Duodenal mucosa (tissue), 2 donors: ENCODE results near the gene OBSCN.

ENCODE experiments used
- H3K27ac ChIP-seq: one replicate; pipeline ENCODE4 v1.7.0; 2013; ENCODE audit warnings: low read depth, low read length
- H3K27me3 ChIP-seq, 2 donors: one replicate each; pipeline ENCODE4 v1.7.0; 2013; ENCODE audit warnings: low read length in 2 of 2, control low read depth in 1 of 2; ENCODE audit not compliant: insufficient read depth in 2 of 2, control insufficient read depth in 1 of 2
- H3K36me3 ChIP-seq, 2 donors: one replicate each; pipeline ENCODE4 v1.7.0; 2013; ENCODE audit warnings: low read length in 2 of 2, control low read depth in 1 of 2; ENCODE audit not compliant: insufficient read depth in 2 of 2, control insufficient read depth in 1 of 2
- H3K4me1 ChIP-seq, 2 donors: one replicate each; pipeline ENCODE4 v1.7.0; 2013; ENCODE audit warnings: low read length in 2 of 2, control low read depth in 1 of 2; ENCODE audit not compliant: insufficient read depth in 2 of 2, control insufficient read depth in 1 of 2
- H3K4me3 ChIP-seq, 2 donors: one replicate each; pipeline ENCODE4 v1.7.0; 2013; ENCODE audit warnings: low read length in 2 of 2, low read depth in 1 of 2
- H3K9ac ChIP-seq, 2 donors: one replicate each; pipeline ENCODE4 v1.7.0; 2013; ENCODE audit warnings: low read length in 2 of 2, low read depth in 1 of 2
- H3K9me3 ChIP-seq, 2 donors: one replicate each; pipeline ENCODE4 v1.7.0; 2013; ENCODE audit warnings: low read length in 2 of 2, control low read depth in 1 of 2; ENCODE audit not compliant: control insufficient read depth in 1 of 2

OBSCN gene

DNA sequence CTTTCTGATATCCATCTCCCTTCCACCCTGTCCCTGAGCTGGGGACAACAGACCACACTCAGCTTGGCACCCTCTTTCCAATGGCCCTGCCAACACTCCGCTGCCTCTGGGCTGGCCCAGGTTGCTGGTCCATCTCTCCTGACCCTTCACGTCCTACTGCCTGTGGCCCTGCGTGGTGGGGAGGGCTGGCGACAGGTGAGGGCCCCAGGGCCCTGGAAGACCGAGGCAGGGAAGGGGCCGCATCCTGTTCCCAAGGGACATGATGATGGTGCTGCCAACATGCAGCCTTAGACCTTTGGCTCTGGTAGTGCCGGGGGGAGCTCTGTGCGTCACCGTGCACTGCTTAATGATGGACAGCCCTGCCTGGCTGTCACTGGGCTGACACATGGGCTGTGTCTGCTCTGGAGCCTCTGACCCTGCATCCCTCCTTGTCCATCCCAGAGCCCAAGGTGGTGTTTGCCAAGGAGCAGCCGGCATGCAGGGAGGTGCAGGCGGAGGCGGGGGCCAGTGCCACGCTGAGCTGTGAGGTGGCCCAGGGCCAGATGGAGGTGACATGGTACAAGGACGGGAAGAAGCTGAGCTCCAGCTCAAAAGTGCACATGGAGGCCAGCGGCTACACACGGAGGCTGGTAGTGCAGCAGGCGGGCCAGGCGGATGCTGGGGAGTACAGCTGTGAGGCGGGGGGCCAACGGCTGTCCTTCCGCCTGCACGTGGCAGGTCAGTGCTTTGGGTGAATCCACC is 65.2 kb downstream of the OBSCN start:
- no peak overlapping the region for H3K9ac ChIP-seq
- no peaks in the 10 kb centered on the region for H3K36me3 ChIP-seq
- H3K4me3 ChIP-seq: no peak overlapping the region
- no peaks in the 10 kb centered on the region for H3K27me3 ChIP-seq
- no peaks in the 10 kb centered on the region for H3K9me3 ChIP-seq
- H3K27ac ChIP-seq: no peak overlapping the region
- H3K4me1 ChIP-seq: peaks cover 0 to 7% of the 10 kb centered on the region in 2 donors

- H3K27me3 ChIP-seq: no peaks in the 10 kb centered on the region
- H3K27ac ChIP-seq: no peak overlapping the region
- no peaks in the 10 kb centered on the region for H3K9me3 ChIP-seq
- H3K9ac ChIP-seq: no peak overlapping the region
- H3K4me3 ChIP-seq: no peak overlapping the region
- H3K36me3 ChIP-seq: no peaks in the 10 kb centered on the region
- H3K4me1 ChIP-seq: peaks cover 0 to 7% of the 10 kb centered on the region in 2 donors
These were observed 66.0 kb downstream of the OBSCN start for GRCh38 chr1:228273720-228274451.

GRCh38 chr1:228274452-228275178 is 66.8 kb downstream of the OBSCN start:
- H3K27me3 ChIP-seq: no peaks in the 10 kb centered on the region
- H3K9ac ChIP-seq: no peak overlapping the region
- H3K27ac ChIP-seq: no peak overlapping the region
- peaks cover 0 to 7% of the 10 kb centered on the region in 2 donors for H3K4me1 ChIP-seq
- H3K9me3 ChIP-seq: no peaks in the 10 kb centered on the region
- H3K4me3 ChIP-seq: peak overlapping the region; percentile 67 to 76
- peaks cover 0 to 3% of the 10 kb centered on the region in 2 donors for H3K36me3 ChIP-seq

GRCh38 chr1:228275179-228275429 is 67.3 kb downstream of the OBSCN start:
- Histone ChIP-seq H3K27ac (no peak overlapping the region), H3K4me1 (peaks cover 0 to 7% of the 10 kb centered on the region in 2 donors), H3K27me3 (no peaks in the 10 kb centered on the region), H3K36me3 (peaks cover 0 to 5% of the 10 kb centered on the region in 2 donors), H3K9me3 (no peaks in the 10 kb centered on the region), H3K9ac (peak overlapping the region; percentile 42 to 64), H3K4me3 (peak overlapping the region; percentile 67 to 76)

DNA sequence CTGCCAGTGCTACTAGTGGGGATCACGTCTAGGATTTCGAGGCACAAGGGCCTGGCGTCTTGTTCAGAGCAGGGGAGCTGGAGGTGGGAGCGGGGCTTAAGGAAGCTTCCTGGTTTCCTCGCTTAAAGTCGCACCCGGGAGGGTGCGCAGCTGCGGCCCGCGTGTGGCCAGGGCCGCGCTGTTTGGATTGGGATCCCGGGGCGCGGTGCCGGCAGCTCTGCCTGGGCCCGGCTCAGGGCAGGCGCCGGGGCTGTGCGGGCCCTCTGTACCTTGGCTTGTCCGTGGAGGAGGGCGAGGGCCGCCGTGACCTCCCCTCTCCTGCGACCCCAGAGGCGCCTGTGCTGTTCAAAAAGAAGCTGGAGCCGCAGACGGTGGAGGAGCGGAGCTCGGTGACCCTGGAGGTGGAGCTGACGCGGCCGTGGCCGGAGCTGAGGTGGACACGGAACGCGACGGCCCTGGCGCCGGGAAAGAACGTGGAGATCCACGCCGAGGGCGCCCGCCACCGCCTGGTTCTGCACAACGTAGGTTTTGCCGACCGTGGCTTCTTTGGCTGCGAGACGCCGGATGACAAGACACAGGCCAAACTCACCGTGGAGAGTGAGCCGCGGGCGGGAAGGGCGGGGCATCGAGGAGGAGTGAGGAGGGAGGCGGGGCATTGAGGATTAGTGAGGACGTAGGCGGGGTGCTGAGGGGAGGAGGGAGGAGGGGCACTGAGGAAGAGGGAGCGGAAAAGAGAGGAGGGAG is 67.8 kb downstream of the OBSCN start:
- peaks cover 0 to 7% of the 10 kb centered on the region in 2 donors for H3K4me1 ChIP-seq
- H3K36me3 ChIP-seq: peaks cover 0 to 5% of the 10 kb centered on the region in 2 donors

GRCh38 chr1:228276174-228276831 is 68.5 kb downstream of the OBSCN start:
- Histone ChIP-seq H3K4me3 (peak overlapping the region; percentile 67 to 76), H3K9ac (peak overlapping the region in 1 of 2 donors; percentile 25), H3K36me3 (peaks cover 0 to 5% of the 10 kb centered on the region in 2 donors), H3K27me3 (no peaks in the 10 kb centered on the region), H3K27ac (no peak overlapping the region), H3K9me3 (no peaks in the 10 kb centered on the region), H3K4me1 (peaks cover 0 to 7% of the 10 kb centered on the region in 2 donors)

More for the DNA sequence above, 67.8 kb downstream of the OBSCN start:
- Histone ChIP-seq H3K9me3 (no peaks in the 10 kb centered on the region), H3K27me3 (no peaks in the 10 kb centered on the region), H3K4me3 (peak overlapping the region; percentile 67 to 76), H3K9ac (peak overlapping the region; percentile 42 to 64), H3K27ac (no peak overlapping the region)

DNA sequence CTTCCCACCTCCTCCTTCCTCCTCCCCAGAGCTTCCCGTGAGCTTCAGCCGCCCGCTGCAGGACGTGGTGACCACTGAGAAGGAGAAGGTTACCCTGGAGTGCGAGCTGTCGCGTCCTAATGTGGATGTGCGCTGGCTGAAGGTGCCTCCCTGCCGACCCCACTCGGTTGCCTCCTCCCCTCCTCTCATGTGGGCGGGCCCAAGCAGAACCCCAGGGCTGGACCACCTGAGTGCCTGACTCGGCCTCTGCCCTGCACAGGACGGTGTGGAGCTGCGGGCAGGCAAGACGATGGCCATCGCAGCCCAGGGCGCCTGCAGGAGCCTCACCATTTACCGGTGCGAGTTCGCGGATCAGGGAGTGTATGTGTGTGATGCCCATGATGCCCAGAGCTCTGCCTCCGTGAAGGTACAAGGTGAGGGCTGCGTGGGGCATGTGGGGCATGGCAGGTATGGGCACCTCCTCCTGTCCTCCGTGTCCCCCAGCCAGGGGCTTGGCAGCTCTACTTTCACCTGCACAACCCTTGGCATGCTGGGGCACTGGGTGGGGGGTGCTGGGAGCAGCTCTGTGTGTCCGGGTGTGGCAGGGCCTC is 69.2 kb downstream of the OBSCN start:
- Histone ChIP-seq H3K4me3 (no peak overlapping the region), H3K4me1 (peaks cover 0 to 7% of the 10 kb centered on the region in 2 donors), H3K27ac (no peak overlapping the region), H3K36me3 (peaks cover 0 to 5% of the 10 kb centered on the region in 2 donors), H3K9me3 (no peaks in the 10 kb centered on the region), H3K9ac (no peak overlapping the region), H3K27me3 (no peaks in the 10 kb centered on the region)

- no peak overlapping the region for H3K4me3 ChIP-seq
- no peaks in the 10 kb centered on the region for H3K9me3 ChIP-seq
- H3K4me1 ChIP-seq: peaks cover 0 to 7% of the 10 kb centered on the region in 2 donors
- no peak overlapping the region for H3K9ac ChIP-seq
- H3K27me3 ChIP-seq: no peaks in the 10 kb centered on the region
- H3K27ac ChIP-seq: no peak overlapping the region
- peaks cover 0 to 5% of the 10 kb centered on the region in 2 donors for H3K36me3 ChIP-seq
These were observed 69.9 kb downstream of the OBSCN start for GRCh38 chr1:228277491-228278431.
